ENCODE measurements around the gene ENOPH1. TPM values are rescaled to one million over a fixed set of nuclear protein-coding genes. Genes with fewer than 3 reads are reported as not detected.
"Not testable (repeated sequence)": the region's sequence is repeated elsewhere in the genome, so short reads cannot be mapped to it uniquely, and the experiment has no call there.

Gene ENOPH1
- polyA plus RNA-seq, 1 donor (not counting 4 experiments of a cell fraction or from before 2014, with no cell fraction given): 29.4 TPM

GRCh38 chr4:82382751-82383150 is 47.6 kb upstream of the ENOPH1 start:
- Histone ChIP-seq H3K9me1 (ENCODE audit: control insufficient read depth, extremely low read depth, insufficient read depth, low read length) (no peaks in the 10 kb centered on the region), H3K27me3 (ENCODE audit: control insufficient read depth, extremely low read depth, insufficient read depth, low read length) (no peaks in the 10 kb centered on the region), H3K79me2 (ENCODE audit: control insufficient read depth, insufficient read depth, low read length) (no peaks in the 10 kb centered on the region), H3K9ac (ENCODE audit: control insufficient read depth, extremely low read depth, insufficient read depth, low read length) (no peak overlapping the region), H3K4me2 (ENCODE audit: control insufficient read depth, extremely low read depth, insufficient read depth, low read depth, low read length) (no peak overlapping the region), H2AFZ (ENCODE audit: control insufficient read depth, low read length) (no peak overlapping the region), H3K27ac (ENCODE audit: control insufficient read depth, insufficient read depth, low read length) (no peak overlapping the region), H3K36me3 (ENCODE audit: control insufficient read depth in 2 of 2, extremely low read depth in 1 of 2, insufficient read depth in 2 of 2, low read length in 2 of 2) (no peaks in the 10 kb centered on the region), H4K20me1 (ENCODE audit: control insufficient read depth, extremely low read depth, insufficient read depth, low read length) (no peaks in the 10 kb centered on the region), H3K4me3 (ENCODE audit: control insufficient read depth in 2 of 3, extremely low read depth in 1 of 3, insufficient read depth in 2 of 3, low read depth in 1 of 3, low read length in 3 of 3) (no peak overlapping the region), H3K4me1 (ENCODE audit: control insufficient read depth, extremely low read depth, insufficient read depth, low read length) (peaks cover 12% of the 10 kb centered on the region), H3K9me3 (ENCODE audit: control insufficient read depth, low read depth, low read length) (no peaks in the 10 kb centered on the region)
- TF ChIP-seq CTCF (optimal IDR thresholded peaks at IDR 0.05 in 1 of 3, IDR thresholded peaks at IDR 0.05 in 1 of 3, conservative IDR thresholded peaks at IDR 0.05 in 1 of 3; ENCODE audit: extremely low read depth in 1 of 3, insufficient read depth in 2 of 3, low read length in 3 of 3) (no peak), EZH2 (IDR thresholded peaks at IDR 0.05; ENCODE audit: low read length) (no peak)
- no peak for DNase-seq (ENCODE audit: low read depth, low spot score)
- FAIRE-seq: peak; percentile 55
- dilution Hi-C loops (cut with MboI; ENCODE audit: extremely low pct_ligation_motif_present, low sequenced_read_pairs): no loop called here

- dilution Hi-C loops (cut with MboI; ENCODE audit: extremely low pct_ligation_motif_present, low sequenced_read_pairs); DNase-seq (ENCODE audit: low read depth, low spot score); H3K4me1 ChIP-seq (ENCODE audit: control insufficient read depth, extremely low read depth, insufficient read depth, low read length); H3K9ac ChIP-seq (ENCODE audit: control insufficient read depth, extremely low read depth, insufficient read depth, low read length); H3K4me3 ChIP-seq (ENCODE audit: control insufficient read depth in 2 of 3, extremely low read depth in 1 of 3, insufficient read depth in 2 of 3, low read depth in 1 of 3, low read length in 3 of 3); H4K20me1 ChIP-seq (ENCODE audit: control insufficient read depth, extremely low read depth, insufficient read depth, low read length); H2AFZ ChIP-seq (ENCODE audit: control insufficient read depth, low read length); H3K9me1 ChIP-seq (ENCODE audit: control insufficient read depth, extremely low read depth, insufficient read depth, low read length); FAIRE-seq; H3K27ac ChIP-seq (ENCODE audit: control insufficient read depth, insufficient read depth, low read length); H3K36me3 ChIP-seq (ENCODE audit: control insufficient read depth in 2 of 2, extremely low read depth in 1 of 2, insufficient read depth in 2 of 2, low read length in 2 of 2); H3K4me2 ChIP-seq (ENCODE audit: control insufficient read depth, extremely low read depth, insufficient read depth, low read depth, low read length); H3K27me3 ChIP-seq (ENCODE audit: control insufficient read depth, extremely low read depth, insufficient read depth, low read length); H3K79me2 ChIP-seq (ENCODE audit: control insufficient read depth, insufficient read depth, low read length); H3K9me3 ChIP-seq (ENCODE audit: control insufficient read depth, low read depth, low read length): not testable (repeated sequence)
These were observed 44.1 kb upstream of the ENOPH1 start for GRCh38 chr4:82386312-82386711.

GRCh38 chr4:82388405-82388804 is 42.0 kb upstream of the ENOPH1 start:
- dilution Hi-C loops (cut with MboI; ENCODE audit: extremely low pct_ligation_motif_present, low sequenced_read_pairs): no loop called here
- no peak overlapping the region for H3K4me3 ChIP-seq (ENCODE audit: control insufficient read depth in 2 of 3, extremely low read depth in 1 of 3, insufficient read depth in 2 of 3, low read depth in 1 of 3, low read length in 3 of 3)
- FAIRE-seq (no peak), DNase-seq (ENCODE audit: low read depth, low spot score) (no peak)
- H2AFZ ChIP-seq (ENCODE audit: control insufficient read depth, low read length): no peak overlapping the region
- H3K9me1 ChIP-seq (ENCODE audit: control insufficient read depth, extremely low read depth, insufficient read depth, low read length): no peaks in the 10 kb centered on the region
- no peak overlapping the region for H3K27ac ChIP-seq (ENCODE audit: control insufficient read depth, insufficient read depth, low read length)
- no peaks in the 10 kb centered on the region for H3K9me3 ChIP-seq (ENCODE audit: control insufficient read depth, low read depth, low read length)
- no peaks in the 10 kb centered on the region for H3K79me2 ChIP-seq (ENCODE audit: control insufficient read depth, insufficient read depth, low read length)
- H3K4me2 ChIP-seq (ENCODE audit: control insufficient read depth, extremely low read depth, insufficient read depth, low read depth, low read length): no peak overlapping the region
- no peaks in the 10 kb centered on the region for H3K4me1 ChIP-seq (ENCODE audit: control insufficient read depth, extremely low read depth, insufficient read depth, low read length)
- no peaks in the 10 kb centered on the region for H3K36me3 ChIP-seq (ENCODE audit: control insufficient read depth in 2 of 2, extremely low read depth in 1 of 2, insufficient read depth in 2 of 2, low read length in 2 of 2)
- no peaks in the 10 kb centered on the region for H4K20me1 ChIP-seq (ENCODE audit: control insufficient read depth, extremely low read depth, insufficient read depth, low read length)
- TF ChIP-seq EZH2 (IDR thresholded peaks at IDR 0.05; ENCODE audit: low read length) (no peak), CTCF (optimal IDR thresholded peaks at IDR 0.05 in 1 of 3, IDR thresholded peaks at IDR 0.05 in 1 of 3, conservative IDR thresholded peaks at IDR 0.05 in 1 of 3; ENCODE audit: extremely low read depth in 1 of 3, insufficient read depth in 2 of 3, low read length in 3 of 3) (peak in 1 of 3 experiments; percentile 9)
- H3K27me3 ChIP-seq (ENCODE audit: control insufficient read depth, extremely low read depth, insufficient read depth, low read length): no peaks in the 10 kb centered on the region
- no peak overlapping the region for H3K9ac ChIP-seq (ENCODE audit: control insufficient read depth, extremely low read depth, insufficient read depth, low read length)

- H3K4me1 ChIP-seq (ENCODE audit: control insufficient read depth, extremely low read depth, insufficient read depth, low read length); H3K4me3 ChIP-seq (ENCODE audit: control insufficient read depth in 2 of 3, extremely low read depth in 1 of 3, insufficient read depth in 2 of 3, low read depth in 1 of 3, low read length in 3 of 3); H3K79me2 ChIP-seq (ENCODE audit: control insufficient read depth, insufficient read depth, low read length); H3K9me1 ChIP-seq (ENCODE audit: control insufficient read depth, extremely low read depth, insufficient read depth, low read length); H3K9me3 ChIP-seq (ENCODE audit: control insufficient read depth, low read depth, low read length); H3K27ac ChIP-seq (ENCODE audit: control insufficient read depth, insufficient read depth, low read length); H3K4me2 ChIP-seq (ENCODE audit: control insufficient read depth, extremely low read depth, insufficient read depth, low read depth, low read length); H3K36me3 ChIP-seq (ENCODE audit: control insufficient read depth in 2 of 2, extremely low read depth in 1 of 2, insufficient read depth in 2 of 2, low read length in 2 of 2); H2AFZ ChIP-seq (ENCODE audit: control insufficient read depth, low read length); DNase-seq (ENCODE audit: low read depth, low spot score); dilution Hi-C loops (cut with MboI; ENCODE audit: extremely low pct_ligation_motif_present, low sequenced_read_pairs); FAIRE-seq; H3K9ac ChIP-seq (ENCODE audit: control insufficient read depth, extremely low read depth, insufficient read depth, low read length); H3K27me3 ChIP-seq (ENCODE audit: control insufficient read depth, extremely low read depth, insufficient read depth, low read length); H4K20me1 ChIP-seq (ENCODE audit: control insufficient read depth, extremely low read depth, insufficient read depth, low read length): not testable (repeated sequence)
These were observed 40.3 kb upstream of the ENOPH1 start for GRCh38 chr4:82390061-82390460.
